ENCODE results near the gene C6.

DNA sequence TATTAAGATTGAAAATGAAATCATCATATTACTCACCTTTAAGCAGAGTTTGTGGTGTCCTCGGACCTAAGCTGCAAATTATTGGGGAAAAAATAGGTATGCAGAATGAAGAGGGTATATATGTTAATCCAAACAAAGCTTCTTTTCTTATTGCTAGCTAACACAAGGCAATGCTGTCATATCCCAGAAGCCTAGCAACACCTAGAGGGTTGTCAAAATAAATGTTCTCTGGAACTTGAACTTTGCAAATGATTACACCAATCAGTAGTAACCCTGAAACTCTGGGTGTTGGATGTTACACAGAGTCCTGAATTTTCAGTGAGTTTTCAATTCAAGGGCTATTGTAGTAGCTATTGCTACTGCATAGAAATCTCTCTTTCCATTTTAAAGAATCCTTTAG is at the start of gene C6:
- TF ChIP-seq POLR2AphosphoS5 (IDR thresholded peaks at IDR 0.05; ENCODE audit: low read depth, low read length) (no peak), NFE2L2 (IDR thresholded peaks at IDR 0.05; ENCODE audit: low read length) (no peak), BRCA1 (CRISPR knock-in tag; IDR thresholded peaks at IDR 0.05) (no peak), RAD21 (CRISPR knock-in tag; IDR thresholded peaks at IDR 0.05) (no peak), ZKSCAN1 (IDR thresholded peaks at IDR 0.05; ENCODE audit: low read length) (no peak)
- TF ChIP-seq, protein P1, sequence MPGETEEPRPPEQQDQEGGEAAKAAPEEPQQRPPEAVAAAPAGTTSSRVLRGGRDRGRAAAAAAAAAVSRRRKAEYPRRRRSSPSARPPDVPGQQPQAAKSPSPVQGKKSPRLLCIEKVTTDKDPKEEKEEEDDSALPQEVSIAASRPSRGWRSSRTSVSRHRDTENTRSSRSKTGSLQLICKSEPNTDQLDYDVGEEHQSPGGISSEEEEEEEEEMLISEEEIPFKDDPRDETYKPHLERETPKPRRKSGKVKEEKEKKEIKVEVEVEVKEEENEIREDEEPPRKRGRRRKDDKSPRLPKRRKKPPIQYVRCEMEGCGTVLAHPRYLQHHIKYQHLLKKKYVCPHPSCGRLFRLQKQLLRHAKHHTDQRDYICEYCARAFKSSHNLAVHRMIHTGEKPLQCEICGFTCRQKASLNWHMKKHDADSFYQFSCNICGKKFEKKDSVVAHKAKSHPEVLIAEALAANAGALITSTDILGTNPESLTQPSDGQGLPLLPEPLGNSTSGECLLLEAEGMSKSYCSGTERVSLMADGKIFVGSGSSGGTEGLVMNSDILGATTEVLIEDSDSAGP (CRISPR knock-in tag; IDR thresholded peaks at IDR 0.05; ENCODE audit: borderline replicate concordance) = no peak
- TF ChIP-seq, protein P2, sequence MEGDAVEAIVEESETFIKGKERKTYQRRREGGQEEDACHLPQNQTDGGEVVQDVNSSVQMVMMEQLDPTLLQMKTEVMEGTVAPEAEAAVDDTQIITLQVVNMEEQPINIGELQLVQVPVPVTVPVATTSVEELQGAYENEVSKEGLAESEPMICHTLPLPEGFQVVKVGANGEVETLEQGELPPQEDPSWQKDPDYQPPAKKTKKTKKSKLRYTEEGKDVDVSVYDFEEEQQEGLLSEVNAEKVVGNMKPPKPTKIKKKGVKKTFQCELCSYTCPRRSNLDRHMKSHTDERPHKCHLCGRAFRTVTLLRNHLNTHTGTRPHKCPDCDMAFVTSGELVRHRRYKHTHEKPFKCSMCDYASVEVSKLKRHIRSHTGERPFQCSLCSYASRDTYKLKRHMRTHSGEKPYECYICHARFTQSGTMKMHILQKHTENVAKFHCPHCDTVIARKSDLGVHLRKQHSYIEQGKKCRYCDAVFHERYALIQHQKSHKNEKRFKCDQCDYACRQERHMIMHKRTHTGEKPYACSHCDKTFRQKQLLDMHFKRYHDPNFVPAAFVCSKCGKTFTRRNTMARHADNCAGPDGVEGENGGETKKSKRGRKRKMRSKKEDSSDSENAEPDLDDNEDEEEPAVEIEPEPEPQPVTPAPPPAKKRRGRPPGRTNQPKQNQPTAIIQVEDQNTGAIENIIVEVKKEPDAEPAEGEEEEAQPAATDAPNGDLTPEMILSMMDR (CRISPR knock-in tag; IDR thresholded peaks at IDR 0.05) = peak; percentile 22; the same call in 1 of the 2 replicates

Measured in HepG2 (cell line).